Pancreas (tissue), 10 donors: ENCODE data around the gene TRIM47. TPM values are rescaled to one million over a fixed set of nuclear protein-coding genes. Genes with fewer than 3 reads are reported as not detected.

Source experiments
- ATAC-seq, 4 donors: fragments of 200-7000 bp; cut with Tn5 transposase; one replicate each; pipeline versions ENCODE4 v1.8.0 to v1.9.1; 2020; ENCODE audit warnings: mild to moderate bottlenecking in 4 of 4, moderate library complexity in 4 of 4
- DNase-seq, 6 donors: peaks; one replicate each; pipeline ENCODE4 v3.0.0-alpha.2; 2020
- FAIRE-seq: peaks from 2 replicates; lab custom pipeline; 2012; peaks lifted over from hg19 to GRCh38; lab: Jason Lieb, UNC
- H3K27ac ChIP-seq, 4 donors: fragments of 200-600 bp; sonication (generic); 1 replicate in 3 of 4; 2 replicates in 1 of 4; pipeline versions ENCODE4 v1.5.0 to v1.8.0; 2020
- H3K27me3 ChIP-seq, 4 donors: fragments of 200-600 bp; one replicate each; pipeline ENCODE4 v1.8.0; 2021
- H3K36me3 ChIP-seq, 3 donors: fragments of 200-600 bp; sonication (generic) in 1 of 3; one replicate each; pipeline versions ENCODE4 v1.5.0 to v1.8.0; 2020 to 2021
- H3K4me1 ChIP-seq, 3 donors: fragments of 200-600 bp; one replicate each; pipeline ENCODE4 v1.8.0; 2021
- H3K4me3 ChIP-seq, 4 donors: fragments of 200-600 bp; sonication (generic) in 2 of 4; one replicate each; pipeline versions ENCODE4 v1.5.0 to v1.8.0; 2020 to 2021
- H3K9me3 ChIP-seq, 4 donors: fragments of 200-600 bp; one replicate each; pipeline ENCODE4 v1.8.0; 2021
- WGBS, 2 donors: extraction: QIAGEN DNeasy Blood & Tissue Kit; methylation state at CpG; one replicate each; pipeline ENCODE4 v1.1.7; 2013; 5-methylcytosine and 5-hydroxymethylcytosine counted together
- intact Hi-C, 3 donors: fragments of 100-400 bp; cut with DNase I; formaldehyde crosslinking; loops; one replicate each; pipeline versions ENCODE4 v1.11.1 to v1.14.2; 2022
- polyA plus RNA-seq, 2 donors: library from polyadenylated mRNA; stranded (reverse); fragments of 200-250 nt; gene quantifications; one replicate each; pipeline ENCODE4 v1.2.3, GENCODE V29; 2013
- total RNA-seq, 6 donors: library from RNA; stranded (reverse); fragmentation: NEBNext Ultra II Directional in 4 of 6; extraction: Animal tissue kit (Norgen Biotek cat#: 25700) in 4 of 6; gene quantifications; one replicate each; pipeline versions ENCODE4 v1.2.1 to v1.2.4, GENCODE V29; 2021 to 2023
- TF ChIP-seq, protein P1 (sequence below), 4 donors: fragments of 200-600 bp; sonication (generic) in 3 of 4; IDR thresholded peaks; one replicate each; pipeline versions ENCODE4 v1.5.0 to v1.8.0; 2021; ENCODE audit warnings: antibody characterized with exemption in 4 of 4
- donor health status: healthy with polysubstance abuse.
- donor health status: DM: no; HTN: no; CAD: no; lungs with moderate emphysema.
- donor health status: DM: no; HTN: no; CAD: no.
- donor health status: control.
- donor health status: control.
- donor health status: Bipolar disorder and iron deficiency.
- donor health status: DM: yes; HTN: yes; CAD: no.
- donor health status: DM: no; HTN: no; CAD: no.
- donor health status: DM: no; HTN: no; CAD: no.
- donor health status: DM: yes; HTN: yes; CAD: no.

Gene TRIM47
- total and polyA plus RNA-seq, 8 donors = 4.2 to 58.2 (median 28.9) TPM

DNA sequence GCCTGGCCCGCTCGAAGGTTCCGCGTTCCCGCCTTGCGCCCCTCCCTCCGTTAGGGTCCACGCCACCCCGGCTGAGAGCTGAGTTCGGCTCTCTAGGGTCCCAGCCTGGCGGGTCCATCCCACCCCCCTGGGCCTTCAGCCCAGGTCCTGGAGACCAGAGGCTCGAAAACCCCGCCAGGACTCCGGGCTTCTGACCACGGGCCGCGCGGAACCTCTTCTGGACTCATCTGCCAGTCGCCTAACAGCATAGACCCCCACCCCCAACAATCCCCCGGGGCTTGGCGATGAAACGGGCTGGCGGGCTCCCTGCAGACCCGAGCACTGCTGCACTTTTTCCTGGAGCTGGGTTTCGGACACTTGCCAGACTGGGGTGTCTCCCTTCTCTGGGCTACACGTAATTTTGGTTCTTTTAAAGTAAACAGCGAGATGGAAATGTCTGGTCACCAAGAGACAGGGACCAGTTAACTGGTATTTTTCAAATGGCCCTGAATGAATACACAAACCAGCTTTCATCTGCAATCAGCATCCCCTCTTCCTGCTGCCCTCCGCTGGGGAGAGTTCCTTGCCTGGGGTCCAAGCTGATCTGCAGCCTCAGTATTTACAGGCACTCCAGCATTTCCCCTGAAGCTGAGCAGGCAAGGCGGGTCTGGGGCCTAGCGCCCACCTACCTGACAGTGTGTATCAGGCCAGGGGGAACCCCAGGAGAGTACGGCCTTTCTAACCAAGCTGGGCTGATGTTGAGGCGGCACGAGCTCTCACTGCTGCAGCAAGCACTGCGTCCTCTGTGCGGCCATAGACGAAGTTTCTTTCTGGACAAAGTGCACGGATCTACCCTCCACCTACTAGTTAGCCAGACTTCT is 19.0 kb upstream of the TRIM47 start:
- FAIRE-seq (no peak), ATAC-seq (no peak)

DNA sequence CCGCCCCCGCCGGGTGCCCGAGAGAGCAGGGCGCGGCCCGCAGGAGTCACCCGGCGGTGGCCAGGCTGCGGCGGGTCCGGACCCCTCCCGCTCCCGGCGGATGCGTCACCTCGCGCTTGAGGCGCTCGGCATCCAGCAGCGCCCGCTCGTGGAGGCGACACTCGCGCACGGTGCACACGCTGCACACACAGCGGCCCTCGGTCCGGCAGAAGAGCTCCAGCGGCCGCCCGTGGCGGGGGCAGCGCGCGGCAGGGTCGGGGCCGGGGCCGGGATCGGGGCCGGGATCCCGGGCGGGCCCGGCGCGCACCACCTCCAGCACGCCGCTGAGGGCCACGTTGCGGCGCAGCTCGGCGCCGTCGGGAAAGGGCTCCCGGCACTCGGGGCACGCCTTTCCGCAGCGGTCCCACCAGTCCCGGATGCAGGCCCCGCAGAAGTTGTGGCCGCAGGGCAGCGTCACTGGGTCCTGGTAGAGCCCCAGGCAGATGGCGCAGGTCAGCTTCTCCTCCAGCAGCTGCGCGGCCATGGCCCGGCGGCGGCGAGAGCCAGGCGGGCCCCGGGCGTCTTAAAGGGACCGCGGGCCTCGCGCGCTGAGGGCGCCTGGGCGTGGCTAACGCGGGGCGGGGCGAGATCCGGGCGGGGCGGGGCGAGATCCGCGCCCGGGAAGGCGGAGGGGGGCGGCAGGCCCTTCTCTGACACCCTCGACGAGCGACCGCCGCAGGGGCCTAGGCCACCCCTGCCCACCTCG is 18.2 kb upstream of the TRIM47 start, which contains the start of gene TRIM65:
Gene TRIM65, minus strand, starts transcription at position 537 of the 745 bp plus-strand sequence. Its CDS starts 14 bp downstream, at position 523.
- FAIRE-seq = no peak
- peak; percentile 83 to 89 (median 86) for ATAC-seq
- intact Hi-C loops = no loop called here
- 1% methylated on average over 59 to 102 of the region's 102 CpGs for WGBS, 2 donors
- H3K4me1 ChIP-seq = peaks cover 7 to 10% (median 8%) of the 10 kb centered on the region in 3 donors
- TF ChIP-seq, protein P1, sequence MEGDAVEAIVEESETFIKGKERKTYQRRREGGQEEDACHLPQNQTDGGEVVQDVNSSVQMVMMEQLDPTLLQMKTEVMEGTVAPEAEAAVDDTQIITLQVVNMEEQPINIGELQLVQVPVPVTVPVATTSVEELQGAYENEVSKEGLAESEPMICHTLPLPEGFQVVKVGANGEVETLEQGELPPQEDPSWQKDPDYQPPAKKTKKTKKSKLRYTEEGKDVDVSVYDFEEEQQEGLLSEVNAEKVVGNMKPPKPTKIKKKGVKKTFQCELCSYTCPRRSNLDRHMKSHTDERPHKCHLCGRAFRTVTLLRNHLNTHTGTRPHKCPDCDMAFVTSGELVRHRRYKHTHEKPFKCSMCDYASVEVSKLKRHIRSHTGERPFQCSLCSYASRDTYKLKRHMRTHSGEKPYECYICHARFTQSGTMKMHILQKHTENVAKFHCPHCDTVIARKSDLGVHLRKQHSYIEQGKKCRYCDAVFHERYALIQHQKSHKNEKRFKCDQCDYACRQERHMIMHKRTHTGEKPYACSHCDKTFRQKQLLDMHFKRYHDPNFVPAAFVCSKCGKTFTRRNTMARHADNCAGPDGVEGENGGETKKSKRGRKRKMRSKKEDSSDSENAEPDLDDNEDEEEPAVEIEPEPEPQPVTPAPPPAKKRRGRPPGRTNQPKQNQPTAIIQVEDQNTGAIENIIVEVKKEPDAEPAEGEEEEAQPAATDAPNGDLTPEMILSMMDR (IDR thresholded peaks at IDR 0.05) = no peak
- peak within 1 kb of the TSS; percentile 81 to 95 (median 88) for H3K27ac ChIP-seq
- H3K27me3 ChIP-seq = no peaks in the 10 kb centered on the region
- DNase-seq = peak; percentile 76 to 93 (median 86)
- peak within 1 kb of the TSS; percentile 58 to 86 (median 80) for H3K4me3 ChIP-seq
- H3K9me3 ChIP-seq = no peaks in the 10 kb centered on the region
- H3K36me3 ChIP-seq = peaks cover under 1 to 29% (median 11%) of the 10 kb centered on the region in 3 donors

More for the DNA sequence above, 19.0 kb upstream of the TRIM47 start:
- 60 to 73% methylated on average over 30 to 37 of the region's 37 CpGs for WGBS, 2 donors
- DNase-seq = peak in 2 of 6 donors; percentile 66 to 69
- TF ChIP-seq, protein P1 (IDR thresholded peaks at IDR 0.05) = no peak
- no peaks in the 10 kb centered on the region for H3K9me3 ChIP-seq
- peak overlapping the region in 3 of 4 donors; percentile 58 to 84 (median 77) for H3K4me3 ChIP-seq
- no peaks in the 10 kb centered on the region for H3K27me3 ChIP-seq
- intact Hi-C loops = no loop called here
- peaks cover 7 to 10% (median 8%) of the 10 kb centered on the region in 3 donors for H3K4me1 ChIP-seq
- peak overlapping the region; percentile 81 to 95 (median 88) for H3K27ac ChIP-seq
- peaks cover 3 to 32% (median 15%) of the 10 kb centered on the region in 3 donors for H3K36me3 ChIP-seq

DNA sequence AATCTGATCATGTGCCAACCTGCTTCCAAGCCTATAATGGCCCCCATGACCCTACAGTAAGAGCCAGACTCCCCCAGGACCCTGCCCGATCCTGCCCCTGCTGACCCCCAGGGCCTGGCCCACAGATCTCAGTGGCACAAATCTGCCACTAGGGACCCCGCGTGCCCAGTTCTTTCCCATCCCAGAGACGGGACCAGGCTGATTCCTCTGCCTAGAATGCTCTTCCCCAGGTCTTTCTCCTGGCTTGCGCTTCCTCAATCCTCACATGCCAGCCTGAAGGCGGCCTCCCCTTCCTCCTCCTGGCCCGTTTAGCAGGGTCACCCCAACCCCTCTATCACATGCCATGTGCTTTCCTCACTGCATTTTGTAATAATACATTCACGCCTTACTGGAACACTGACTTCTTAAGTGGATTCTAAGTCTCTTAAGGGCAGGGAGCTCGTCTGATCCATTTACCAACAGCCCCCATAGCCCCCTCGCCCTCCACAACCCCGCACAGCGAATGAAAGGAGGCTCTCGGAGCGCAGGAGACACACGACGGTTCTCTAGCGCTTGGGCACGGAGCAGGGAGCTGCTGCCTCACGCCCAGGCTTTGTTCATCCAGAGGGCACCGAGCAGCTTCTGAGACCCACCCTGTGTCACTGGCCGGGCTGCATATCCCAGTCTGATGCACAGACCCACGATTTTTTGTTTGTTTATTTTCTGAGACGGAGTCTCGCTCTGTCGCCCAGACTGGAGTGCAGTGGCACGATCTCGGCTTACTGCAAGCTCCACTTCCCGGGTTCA is 17.2 kb upstream of the TRIM47 start:
- Histone ChIP-seq H3K4me1 (peaks cover 7 to 10% (median 8%) of the 10 kb centered on the region in 3 donors), H3K36me3 (peaks cover 0 to 18% (median 6%) of the 10 kb centered on the region in 3 donors), H3K4me3 (peak overlapping the region; percentile 58 to 86 (median 80)), H3K9me3 (no peaks in the 10 kb centered on the region), H3K27me3 (no peaks in the 10 kb centered on the region), H3K27ac (peak overlapping the region; percentile 81 to 95 (median 88))
- intact Hi-C loops = no loop called here
- TF ChIP-seq, protein P1 (IDR thresholded peaks at IDR 0.05) = no peak
- 45% methylated on average over 28 of the region's 28 CpGs for WGBS, 2 donors
- FAIRE-seq (no peak), ATAC-seq (peak in 1 of 4 donors; percentile 1), DNase-seq (peak in 2 of 6 donors; percentile 36 to 76)

DNA sequence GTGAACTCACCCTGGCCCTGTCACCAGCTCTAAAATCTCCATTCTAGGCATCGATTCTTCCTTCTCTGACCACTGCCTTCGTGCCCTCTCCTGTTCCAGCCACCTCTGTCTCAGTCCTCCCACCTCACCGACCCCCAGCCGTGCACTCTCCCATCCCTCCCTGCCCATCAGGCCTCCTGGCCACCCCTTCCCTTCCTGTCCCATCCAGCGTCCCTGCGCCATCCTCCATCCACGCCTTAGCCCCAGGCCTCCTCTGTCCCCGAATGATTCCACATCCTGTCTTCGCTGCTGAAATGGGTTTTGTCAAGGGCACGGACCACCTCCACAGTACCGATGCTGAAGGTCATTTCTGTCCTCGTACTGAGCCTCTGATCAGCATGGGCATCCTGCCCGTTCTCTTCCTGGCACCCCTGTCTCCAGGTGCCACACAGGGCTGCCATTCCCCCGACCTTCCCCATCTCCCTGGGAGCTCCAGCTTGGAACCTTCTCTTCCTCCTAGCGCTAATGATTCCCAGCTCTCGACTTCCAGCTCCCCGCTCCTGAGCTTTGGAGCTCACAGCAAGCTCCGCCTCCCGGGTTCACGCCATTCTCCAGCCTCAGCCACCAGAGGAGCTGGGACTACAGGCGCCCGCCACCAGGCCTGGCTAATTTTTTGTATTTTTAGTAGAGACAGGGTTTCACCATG is 15.8 kb upstream of the TRIM47 start:
- TF ChIP-seq, protein P1 (IDR thresholded peaks at IDR 0.05) = no peak
- peak in 1 of 6 donors; percentile 55 for DNase-seq
- intact Hi-C loops = no loop called here

More for the DNA sequence above, 15.8 kb upstream of the TRIM47 start:
- Histone ChIP-seq H3K36me3 (peaks cover 0 to 12% (median 2%) of the 10 kb centered on the region in 3 donors), H3K27me3 (no peaks in the 10 kb centered on the region), H3K4me3 (no peak overlapping the region), H3K9me3 (no peaks in the 10 kb centered on the region), H3K27ac (no peak overlapping the region), H3K4me1 (peaks cover 7 to 10% (median 8%) of the 10 kb centered on the region in 3 donors)
- ATAC-seq (no peak), FAIRE-seq (no peak)
- WGBS, 2 donors = 75 to 77% methylated on average over 22 of the region's 22 CpGs
